Measurements from ENCODE around the gene SCLY.

Gene SCLY

GRCh38 chr2:238027591-238028415 is 33.0 kb upstream of the SCLY start (continued):
- TF ChIP-seq ISL1 (CRISPR knock-in tag; IDR thresholded peaks at IDR 0.05): no peak

GRCh38 chr2:238029853-238030252 is 30.9 kb upstream of the SCLY start:
- no peak for ATAC-seq
- no peak for TF ChIP-seq TSHZ2 (CRISPR knock-in tag; IDR thresholded peaks at IDR 0.05)
- TF ChIP-seq ZFP3 (CRISPR knock-in tag; IDR thresholded peaks at IDR 0.05): no peak
- no peak for TF ChIP-seq TCF4 (CRISPR knock-in tag; IDR thresholded peaks at IDR 0.05; ENCODE audit: borderline replicate concordance)
- TF ChIP-seq ESRRG (CRISPR knock-in tag; IDR thresholded peaks at IDR 0.05): no peak
- TF ChIP-seq TOX (CRISPR knock-in tag; IDR thresholded peaks at IDR 0.05; ENCODE audit: borderline replicate concordance): no peak
- TF ChIP-seq ARNTL (CRISPR knock-in tag; IDR thresholded peaks at IDR 0.05; ENCODE audit: borderline replicate concordance, low read depth): no peak
- TF ChIP-seq ZNF8 (CRISPR knock-in tag; IDR thresholded peaks at IDR 0.05): no peak
- no peak for TF ChIP-seq CSDC2 (CRISPR knock-in tag; IDR thresholded peaks at IDR 0.05)
- TF ChIP-seq PPARA (CRISPR knock-in tag; IDR thresholded peaks at IDR 0.05; ENCODE audit: borderline replicate concordance): no peak
- TF ChIP-seq CSRNP3 (CRISPR knock-in tag; IDR thresholded peaks at IDR 0.05): no peak
- no peak for TF ChIP-seq ZFP30 (CRISPR knock-in tag; IDR thresholded peaks at IDR 0.05)
- TF ChIP-seq ZC3H10 (CRISPR knock-in tag; IDR thresholded peaks at IDR 0.05): no peak
- TF ChIP-seq GLIS3 (CRISPR knock-in tag; IDR thresholded peaks at IDR 0.05): no peak
- TF ChIP-seq RARB (CRISPR knock-in tag; IDR thresholded peaks at IDR 0.05): no peak
- no peak for TF ChIP-seq POU6F1 (CRISPR knock-in tag; IDR thresholded peaks at IDR 0.05; ENCODE audit: borderline replicate concordance, low read depth)
- no peak for TF ChIP-seq BACH2 (CRISPR knock-in tag; IDR thresholded peaks at IDR 0.05; ENCODE audit: borderline replicate concordance)
- no peak for TF ChIP-seq ISL1 (CRISPR knock-in tag; IDR thresholded peaks at IDR 0.05)
- no peak for TF ChIP-seq OSR1 (CRISPR knock-in tag; IDR thresholded peaks at IDR 0.05)

- ATAC-seq: no peak
Measured at GRCh38 chr2:238030422-238031155, 30.2 kb upstream of the SCLY start.

GRCh38 chr2:238031751-238032150 is 29.1 kb upstream of the SCLY start:
- no peak for ATAC-seq
- TF ChIP-seq PATZ1 (CRISPR knock-in tag; IDR thresholded peaks at IDR 0.05; ENCODE audit: borderline replicate concordance): no peak
- no peak for TF ChIP-seq ZNF8 (CRISPR knock-in tag; IDR thresholded peaks at IDR 0.05)

More at GRCh38 chr2:238030422-238031155, 30.2 kb upstream of the SCLY start:
- no peak for TF ChIP-seq CREB5 (CRISPR knock-in tag; IDR thresholded peaks at IDR 0.05; ENCODE audit: low read depth)

Data from SK-N-SH treated with all-trans-retinoic acid at 6 μM for 48 hours (cell line).